ENCODE results near the gene TMEM161A. TPM values are rescaled to one million over a fixed set of nuclear protein-coding genes. Genes with fewer than 3 reads are reported as not detected.
A peak's percentile ranks its signal among the peaks of the same experiment; 100 is the strongest.
"Not testable (repeated sequence)": the region's sequence is repeated elsewhere in the genome, so short reads cannot be mapped to it uniquely, and the experiment has no call there.

TMEM161A gene
- total RNA-seq, 1 donor from 2014 or later, result 18.7 TPM

DNA sequence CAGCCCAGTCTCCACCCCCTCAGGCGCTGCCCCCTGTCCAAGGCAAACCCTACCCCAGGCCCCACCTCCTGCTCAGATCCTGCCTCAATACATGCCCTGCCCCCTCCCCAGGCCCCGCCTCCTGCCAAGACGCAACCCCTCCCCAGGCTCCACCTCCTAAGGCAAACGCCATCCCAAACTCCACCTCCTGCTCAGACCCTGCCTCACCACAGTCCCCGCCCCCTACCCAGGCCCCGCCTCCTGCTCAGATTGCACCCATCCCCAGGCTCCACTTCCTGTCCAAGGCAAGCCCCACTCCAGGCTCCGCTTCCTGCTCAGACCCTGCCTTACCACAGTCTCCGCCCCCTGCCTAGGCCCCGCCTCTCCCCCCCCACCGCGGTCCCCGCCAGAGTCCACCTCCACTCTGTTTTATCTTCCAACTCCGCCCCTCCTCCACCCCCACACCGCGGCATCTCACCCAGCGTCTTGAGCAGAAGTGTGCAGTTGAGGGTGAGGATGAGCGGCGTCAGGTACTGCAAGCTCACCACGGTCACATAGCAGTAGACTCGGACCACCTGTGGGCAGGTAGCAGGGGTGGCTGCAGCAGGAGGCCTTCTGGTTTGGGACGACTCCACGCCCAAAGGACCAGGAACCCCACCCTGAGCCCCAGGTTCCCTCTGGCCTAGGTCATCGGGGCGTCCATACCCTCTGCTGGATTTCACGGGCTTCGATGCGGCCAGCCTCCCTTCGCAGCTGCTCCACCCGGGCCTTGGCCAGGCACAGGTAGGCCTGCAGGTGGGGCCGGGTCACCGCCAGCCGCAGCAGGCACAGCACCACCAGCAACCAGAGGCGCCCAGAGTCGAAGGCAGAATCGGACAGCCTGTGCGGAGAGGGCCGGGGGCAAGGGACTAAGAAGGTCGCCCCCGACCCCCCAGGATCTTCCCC, 17.7 kb downstream of the TMEM161A start:
- ATAC-seq, result peak; percentile 24

DNA sequence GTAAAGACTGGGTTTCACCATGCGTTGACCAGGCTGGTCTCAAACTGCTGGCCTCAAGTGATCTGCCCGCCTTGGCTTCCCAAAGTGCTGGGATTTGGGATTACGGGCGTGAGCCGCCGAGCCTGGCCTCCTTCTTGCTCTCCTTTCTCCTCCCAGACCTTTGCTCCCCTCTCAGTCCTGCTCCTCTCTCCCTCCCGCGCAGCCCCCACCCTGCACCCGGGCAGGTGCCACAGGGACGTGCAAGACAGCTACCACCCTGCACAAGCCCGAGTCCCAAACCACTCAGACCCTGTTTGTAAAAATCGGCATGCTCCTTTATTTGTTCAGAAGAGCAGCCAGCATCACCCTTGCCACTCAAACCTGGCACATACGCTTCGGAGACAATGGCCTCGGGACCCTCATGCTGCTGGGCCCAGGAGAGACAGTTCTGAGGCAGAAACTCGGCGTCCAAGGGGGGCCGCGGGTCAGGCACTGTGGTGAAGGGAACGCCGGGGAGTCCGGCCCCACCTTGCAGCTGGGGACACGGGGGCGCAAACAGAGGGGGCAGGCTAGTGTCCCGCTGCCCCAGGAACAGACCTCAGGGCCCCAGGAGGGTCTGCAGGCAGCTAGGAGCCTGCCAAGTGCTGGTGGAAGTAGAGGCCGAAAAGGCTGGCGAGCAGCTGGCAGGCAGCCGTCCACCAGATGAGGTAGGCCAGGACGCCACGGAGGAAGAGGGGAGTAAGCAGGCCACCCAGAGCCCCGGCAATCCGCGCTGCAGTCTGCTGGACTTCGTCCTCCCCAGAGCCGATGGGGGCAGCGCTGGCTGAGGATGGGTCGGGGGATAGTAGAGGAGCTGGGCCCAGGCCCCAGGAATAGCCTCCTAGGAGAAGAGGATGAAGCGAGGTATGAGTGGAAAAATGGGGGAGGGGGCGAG, 18.7 kb downstream of the TMEM161A start:
- ATAC-seq, result peak; percentile 7

DNA sequence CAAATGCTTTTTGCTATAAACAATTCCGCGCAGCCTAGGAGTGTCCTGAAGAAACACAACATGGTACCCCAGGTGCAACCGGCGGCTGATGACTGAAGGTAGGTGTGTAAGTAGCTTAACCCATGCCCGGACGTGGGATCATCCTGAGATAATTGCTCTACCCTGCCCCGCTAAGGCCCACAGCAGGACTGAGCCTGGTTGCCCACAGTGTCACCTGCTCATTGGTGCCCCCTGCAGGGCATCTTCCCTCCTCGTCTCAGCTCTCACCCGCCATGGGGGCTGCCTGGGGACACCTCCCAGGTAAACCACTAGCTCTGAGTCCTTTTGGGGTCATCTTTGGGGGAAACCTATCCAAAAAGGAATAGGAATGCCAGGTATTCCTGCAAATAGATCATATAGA, 22.3 kb downstream of the TMEM161A start:
- ATAC-seq, result peak; percentile 13

DNA sequence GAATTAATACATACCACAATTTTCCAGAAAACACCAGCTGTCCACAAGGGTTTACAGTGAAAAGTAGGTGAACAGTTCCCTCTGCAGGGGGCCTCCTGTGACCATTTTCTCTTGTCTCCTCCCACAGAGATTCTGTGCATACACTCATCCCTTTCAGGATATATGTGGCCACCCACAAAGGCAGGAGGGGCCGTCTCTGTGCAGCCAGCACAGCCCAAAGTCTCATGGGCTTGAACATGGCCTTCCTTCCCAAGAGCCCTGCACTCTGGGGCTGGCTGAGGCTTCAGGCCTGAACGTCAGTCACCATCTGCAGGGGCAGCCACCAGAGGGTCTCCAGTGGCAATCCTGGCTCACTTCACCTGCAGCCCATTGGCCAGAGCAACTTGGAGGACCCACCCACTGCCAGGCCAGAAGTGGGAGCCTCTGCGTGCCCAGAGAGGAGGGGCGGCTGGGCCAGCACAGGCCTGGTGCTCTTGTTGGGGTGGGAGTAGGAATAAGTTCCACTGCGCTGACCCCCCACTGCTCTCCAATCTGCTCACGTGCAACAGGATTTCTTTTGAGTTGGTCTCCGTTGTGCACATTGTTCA, 25.1 kb downstream of the TMEM161A start:
- no peak for ATAC-seq

DNA sequence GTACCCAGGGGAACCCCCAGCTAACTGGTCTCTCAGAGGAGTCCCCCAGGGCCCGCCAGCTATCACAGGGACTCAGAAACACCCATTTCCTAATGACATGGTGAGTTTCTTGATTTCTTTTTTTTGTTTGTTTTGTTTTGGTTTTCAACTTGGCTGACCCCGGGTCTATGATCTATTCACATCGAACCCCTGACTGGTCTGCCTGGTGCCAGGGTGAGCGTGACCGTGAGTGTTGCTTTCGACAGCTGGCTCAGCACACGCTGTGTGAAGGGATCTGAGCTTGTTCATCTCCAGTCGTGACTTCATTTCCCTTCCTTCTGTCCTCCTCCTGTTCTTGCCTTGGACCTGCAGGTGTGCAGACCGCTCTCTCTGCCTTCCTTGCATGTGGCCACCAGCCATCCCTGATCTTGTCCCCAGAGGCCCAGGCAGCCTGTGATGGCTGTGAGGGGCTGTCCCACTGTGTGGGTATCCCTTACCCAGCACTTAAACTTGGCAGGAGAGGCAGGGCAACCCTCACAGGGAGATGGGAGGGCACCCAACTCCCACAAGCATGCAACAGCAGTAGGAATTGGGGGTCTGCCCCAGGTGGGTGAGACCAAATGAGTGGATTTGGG, 26.2 kb downstream of the TMEM161A start:
- ATAC-seq, result no peak

DNA sequence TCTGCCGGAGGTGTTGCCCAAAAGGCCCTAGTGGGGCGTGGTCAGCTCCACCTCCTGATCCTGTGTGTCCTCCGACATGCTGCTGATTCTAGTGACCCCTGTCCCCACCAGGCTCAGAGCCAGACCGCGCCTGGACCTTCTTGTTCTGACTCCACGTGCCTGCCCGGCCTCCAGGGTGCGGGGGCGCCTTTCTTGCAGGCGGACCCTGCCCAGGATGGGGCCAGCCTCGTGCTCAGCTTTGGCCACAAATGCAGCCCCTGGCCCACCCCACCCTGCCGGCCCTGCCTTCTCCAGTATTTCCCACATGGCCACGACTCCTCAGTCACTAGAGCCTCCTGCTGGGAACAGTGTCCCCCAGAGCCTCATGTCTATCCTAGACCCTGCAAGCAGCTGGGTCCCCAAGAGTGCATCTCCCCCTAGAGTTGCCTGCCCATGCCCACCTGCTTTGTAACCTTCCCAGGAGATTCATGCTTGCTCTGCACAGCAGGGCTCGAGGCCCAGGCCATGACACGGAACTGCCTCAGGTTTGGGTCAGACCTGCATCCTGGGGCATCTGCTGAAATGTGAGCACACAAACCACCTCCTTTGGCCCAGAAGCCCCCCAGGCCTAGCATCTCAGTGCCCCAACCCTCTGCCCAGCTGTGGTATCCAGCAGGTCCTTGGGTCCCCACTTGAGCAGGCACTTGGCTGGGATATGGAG, 27.0 kb downstream of the TMEM161A start:
- no peak for ATAC-seq

DNA sequence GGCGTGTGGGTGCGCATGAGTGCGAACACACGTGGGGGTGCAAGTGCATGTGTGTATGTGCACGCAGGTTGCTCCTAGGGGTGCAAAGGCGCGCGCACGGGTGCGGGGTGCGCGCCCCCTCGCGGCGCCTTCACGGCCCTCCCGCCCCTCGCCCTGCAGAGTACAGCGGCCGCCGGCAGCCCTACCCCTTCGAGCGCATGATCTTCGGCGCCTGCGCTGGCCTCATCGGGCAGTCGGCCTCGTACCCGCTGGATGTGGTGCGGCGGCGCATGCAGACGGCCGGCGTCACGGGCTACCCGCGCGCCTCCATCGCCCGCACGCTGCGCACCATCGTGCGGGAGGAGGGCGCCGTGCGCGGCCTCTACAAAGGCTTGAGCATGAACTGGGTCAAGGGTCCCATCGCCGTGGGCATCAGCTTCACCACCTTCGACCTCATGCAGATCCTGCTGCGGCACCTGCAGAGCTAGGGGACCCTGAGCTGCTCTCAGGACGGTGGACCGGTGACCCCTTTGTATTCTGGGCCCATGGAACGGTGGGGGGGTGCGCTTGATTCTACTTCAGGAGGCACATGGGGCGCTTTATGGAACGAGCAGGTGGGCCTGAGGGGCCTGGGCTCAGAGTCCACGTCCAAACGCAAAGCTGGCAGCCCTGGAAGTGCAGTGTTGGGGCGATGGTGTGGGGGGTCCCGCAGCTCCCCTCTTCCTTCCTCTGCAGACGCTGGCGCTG, 27.7 kb downstream of the TMEM161A start:
- ATAC-seq, result peak; percentile 22

DNA sequence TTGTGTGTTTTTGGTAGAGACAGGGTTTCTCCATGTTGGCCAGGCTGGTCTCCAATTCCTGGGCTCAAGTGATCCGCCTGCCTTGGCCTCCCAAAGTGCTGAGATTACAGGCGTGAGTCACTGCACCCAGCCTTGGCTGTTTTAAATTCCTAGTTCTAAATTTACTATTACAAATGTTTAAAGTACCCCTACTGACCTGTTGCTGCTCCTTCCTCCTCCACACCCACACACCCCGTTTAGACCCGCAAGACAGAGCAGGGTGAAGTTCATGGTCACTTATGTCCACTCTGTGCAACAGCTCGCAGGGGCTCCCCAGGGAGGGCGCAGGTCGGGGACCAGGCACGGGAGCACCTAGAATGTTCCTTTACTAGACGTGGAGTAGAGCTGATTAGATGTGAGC, 28.7 kb downstream of the TMEM161A start:
- ATAC-seq, result no peak

DNA sequence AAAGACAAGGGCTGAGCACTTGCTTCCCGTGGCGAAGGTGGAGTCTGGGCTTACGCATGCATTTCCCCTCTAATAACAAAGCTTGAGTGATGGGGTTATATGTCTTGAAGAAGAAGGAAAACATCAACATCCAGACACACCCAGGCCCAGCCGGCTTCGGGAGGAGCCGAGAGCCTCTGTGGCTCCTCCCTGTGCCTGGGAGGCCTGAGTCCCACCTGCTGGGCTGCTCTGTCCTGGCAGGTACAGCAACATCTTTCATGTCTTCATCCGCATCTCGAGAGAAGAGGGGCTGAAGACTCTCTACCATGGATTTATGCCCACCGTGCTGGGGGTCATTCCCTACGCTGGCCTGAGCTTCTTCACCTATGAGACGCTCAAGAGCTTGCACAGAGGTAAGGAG, 30.6 kb downstream of the TMEM161A start:
- ATAC-seq, result no peak

DNA sequence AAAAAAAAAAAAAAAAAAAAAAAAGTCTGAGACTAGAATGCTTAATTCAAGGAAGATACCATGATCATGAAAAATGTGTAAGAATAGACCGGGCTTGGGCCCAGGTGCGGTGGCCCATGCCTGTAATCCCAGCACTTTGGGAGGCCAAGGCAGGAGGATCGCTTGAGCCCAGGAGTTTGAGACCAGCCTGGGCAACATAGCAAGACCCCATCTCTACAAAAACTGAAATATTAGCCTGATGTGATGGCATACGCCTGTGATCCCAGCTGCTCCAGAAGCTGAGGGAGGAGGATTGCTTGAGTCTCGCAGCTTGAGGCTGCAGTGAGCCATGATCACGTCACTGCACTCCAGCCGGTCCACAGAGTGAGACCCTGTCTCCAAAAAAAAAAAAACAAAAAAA, 31.3 kb downstream of the TMEM161A start:
- not testable (repeated sequence) for ATAC-seq

DNA sequence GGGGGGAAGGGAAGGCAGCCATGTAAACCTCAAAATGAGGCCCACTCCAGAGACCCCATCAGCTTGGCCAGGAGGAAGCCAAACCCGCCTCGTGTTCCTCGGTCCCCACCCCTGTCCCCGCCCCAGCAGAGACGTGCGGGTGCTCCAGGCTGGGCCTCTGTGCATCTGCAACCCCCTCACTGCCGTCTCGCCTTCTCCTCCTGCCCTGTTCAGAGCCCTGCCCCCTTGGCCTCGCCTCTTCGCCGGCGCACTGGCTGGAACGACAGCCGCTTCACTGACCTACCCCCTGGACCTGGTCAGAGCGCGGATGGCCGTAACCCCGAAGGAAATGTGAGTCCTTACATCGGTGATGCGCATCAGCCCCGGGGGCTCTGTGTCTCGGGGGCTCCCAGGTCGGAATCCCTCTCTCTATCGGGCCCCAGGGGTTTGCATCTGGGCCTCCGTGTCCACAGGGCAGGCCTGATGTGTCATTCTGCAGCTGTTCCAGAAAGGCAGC, 32.2 kb downstream of the TMEM161A start:
- peak; percentile 3 for ATAC-seq

DNA sequence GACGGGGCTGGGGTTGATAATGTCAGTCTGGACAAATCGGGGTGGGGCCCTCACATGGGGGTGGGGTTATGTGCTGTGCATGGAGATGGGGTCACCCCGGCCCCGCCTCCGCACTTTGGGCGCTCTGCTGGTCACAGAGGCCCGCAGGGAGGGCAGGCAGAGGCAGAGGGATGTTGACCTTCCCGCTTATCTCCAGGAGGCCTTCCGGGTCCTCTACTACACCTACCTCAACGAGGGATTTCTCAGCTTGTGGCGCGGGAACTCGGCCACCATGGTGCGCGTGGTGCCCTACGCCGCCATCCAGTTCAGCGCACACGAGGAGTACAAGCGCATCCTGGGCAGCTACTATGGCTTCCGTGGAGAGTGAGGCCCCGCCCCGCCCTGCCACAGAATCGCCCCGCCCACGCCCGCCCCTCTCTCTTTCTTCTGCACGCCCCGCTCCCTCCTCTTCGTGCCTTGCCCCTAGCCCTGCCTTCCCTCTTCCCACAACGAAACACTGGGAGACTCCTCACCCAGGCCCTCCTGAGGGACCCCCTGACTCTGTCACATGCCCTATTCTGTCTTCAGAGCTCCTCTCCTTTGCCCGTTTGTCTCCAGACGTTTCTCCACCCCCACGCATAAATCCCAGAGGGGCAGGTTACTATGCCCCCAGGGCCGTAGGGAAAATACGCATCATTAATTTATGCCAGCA, 32.8 kb downstream of the TMEM161A start:
- peak; percentile 61 for ATAC-seq

DNA sequence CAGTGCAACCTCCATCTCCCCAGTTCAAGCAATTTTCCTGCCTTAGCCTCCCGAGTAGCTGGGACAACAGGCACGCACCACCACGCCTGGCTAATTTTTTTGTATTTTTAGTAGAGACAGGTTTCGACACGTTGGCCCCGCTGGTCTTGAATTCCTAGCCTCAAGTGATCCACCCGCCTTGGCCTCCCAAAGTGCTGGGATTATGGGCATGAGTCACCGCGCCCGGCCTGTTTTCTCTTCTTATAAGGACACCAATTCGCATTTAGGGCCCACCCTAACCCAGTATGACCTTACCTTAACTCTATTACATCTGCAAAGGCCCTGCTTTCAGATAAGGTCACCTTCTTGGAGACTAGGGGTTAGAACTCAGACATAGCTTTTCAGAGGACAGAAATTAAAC, 35.1 kb downstream of the TMEM161A start:
- peak; percentile 47 for ATAC-seq

DNA sequence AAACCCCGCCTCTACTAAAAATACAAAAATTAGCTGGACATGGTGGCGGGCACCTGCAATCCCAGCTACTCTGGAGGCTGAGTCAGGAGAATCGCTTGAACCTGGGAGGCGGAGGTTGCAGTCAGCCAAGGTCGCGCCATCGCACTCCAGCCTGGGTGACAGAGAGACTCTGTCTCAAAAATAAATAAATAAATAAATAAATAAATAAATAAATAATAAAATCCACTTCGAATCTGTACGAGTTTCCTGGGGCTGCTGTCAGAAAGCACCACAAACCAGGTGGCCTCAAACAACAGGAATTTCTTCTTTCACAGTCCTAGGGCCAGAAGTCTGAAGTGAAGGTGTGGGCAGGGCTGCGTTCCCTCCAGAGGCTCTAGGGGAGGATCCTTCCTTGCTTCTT, 35.7 kb downstream of the TMEM161A start:
- not testable (repeated sequence) for ATAC-seq

DNA sequence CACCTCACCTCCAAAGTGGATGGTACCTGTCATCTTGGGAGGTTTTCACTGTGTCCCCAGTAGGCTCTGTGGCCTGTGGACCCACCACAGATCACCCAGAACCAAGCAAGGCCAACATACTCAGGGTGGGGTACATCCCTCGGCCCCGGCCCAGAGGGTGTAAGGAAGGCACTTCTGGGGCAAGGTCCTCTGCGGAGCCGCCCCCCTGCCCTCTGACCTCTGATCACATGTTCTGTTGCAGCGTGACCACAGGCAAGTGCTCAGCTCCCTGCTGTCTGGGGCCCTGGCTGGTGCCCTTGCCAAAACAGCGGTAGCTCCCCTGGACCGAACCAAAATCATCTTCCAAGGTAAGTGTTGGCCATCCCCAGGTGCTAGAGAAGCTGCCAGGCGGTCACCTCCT, 36.7 kb downstream of the TMEM161A start:
- ATAC-seq, result no peak

DNA sequence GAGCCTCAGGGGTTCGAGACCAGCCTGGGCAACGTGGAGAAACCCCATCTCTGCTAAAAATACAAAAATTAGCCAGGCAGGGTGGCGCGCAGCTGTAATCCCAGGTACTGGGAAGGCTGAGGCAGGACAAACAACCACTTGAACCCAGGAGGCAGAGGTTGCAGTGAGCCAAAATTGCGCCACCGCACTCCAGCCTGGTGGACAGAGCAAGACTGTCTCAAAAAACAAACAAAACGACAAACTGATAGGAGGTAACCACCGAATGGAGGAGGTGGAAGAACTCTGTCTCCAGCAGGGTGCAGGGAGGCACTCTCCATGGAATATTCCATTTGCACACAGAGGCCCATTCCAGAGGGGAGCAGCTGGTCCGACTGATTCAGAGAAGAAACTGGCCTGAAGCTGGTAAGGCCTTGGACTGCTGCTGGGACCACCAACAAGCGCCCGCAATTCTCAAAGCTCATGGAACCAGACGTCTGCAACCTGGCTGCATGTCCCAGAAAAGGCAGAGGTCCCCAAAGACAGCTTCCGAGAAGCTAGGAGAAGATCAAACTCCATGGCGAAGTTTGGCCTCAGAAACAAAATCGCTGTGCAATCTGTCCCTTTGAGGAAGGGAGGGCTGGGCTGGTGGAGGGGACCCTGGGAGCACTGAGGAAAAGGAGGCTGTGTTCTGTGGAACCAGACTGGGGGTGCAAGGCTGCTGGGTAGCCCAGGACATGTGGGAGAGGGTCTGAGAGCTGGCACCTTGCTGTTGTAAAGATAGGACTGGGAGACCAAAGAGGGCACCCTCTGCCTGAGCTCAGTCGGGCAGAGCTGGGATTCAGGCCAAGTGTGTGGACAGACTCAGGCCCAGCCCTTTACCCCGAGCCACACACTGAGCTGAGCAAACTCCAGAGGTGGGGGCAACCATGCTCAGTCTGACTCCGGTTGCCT, 39.3 kb downstream of the TMEM161A start:
- ATAC-seq, result no peak

DNA sequence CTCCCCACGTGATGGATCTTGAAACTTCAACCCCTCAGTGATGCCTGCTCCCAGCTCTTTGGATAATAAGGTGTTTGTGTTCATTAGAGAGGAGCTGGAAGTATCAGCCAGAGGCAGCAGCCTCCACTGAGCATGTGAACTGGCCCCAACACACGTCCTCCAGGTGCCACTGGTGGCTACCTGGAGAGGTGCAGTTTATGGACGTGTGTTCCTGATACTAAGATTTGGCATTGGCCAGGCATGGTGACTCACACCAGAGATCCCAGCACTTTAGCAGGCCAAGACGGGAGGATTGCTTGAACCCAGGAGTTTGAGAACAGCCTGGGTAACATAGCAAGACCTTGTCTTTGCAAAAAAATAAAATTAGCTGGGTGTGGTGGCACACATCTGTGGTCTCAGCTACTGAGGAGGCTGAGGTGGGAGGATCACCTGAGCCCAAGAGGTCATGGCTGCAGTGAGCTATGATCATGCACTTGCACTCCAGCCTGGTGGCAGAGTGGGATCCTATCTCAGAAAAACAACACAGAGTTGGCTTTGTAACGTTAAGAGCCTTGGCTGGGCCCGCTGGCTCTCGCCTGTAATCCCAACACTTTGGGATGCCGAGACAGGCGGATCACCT, 40.1 kb downstream of the TMEM161A start:
- peak; percentile 65 for ATAC-seq
